Fibroblast of the conjunctiva (primary cell): ENCODE measurements around the gene CNGA2.
"Not testable (repeated sequence)": the region's sequence is repeated elsewhere in the genome, so short reads cannot be mapped to it uniquely, and the experiment has no call there.

Experiments used
- DNase-seq: peaks from one replicate; pipeline ENCODE4 v3.0.0-alpha.2; 2010; ENCODE audit warnings: low read depth

Gene CNGA2

GRCh38 chrX:151734446-151734845, at the start of gene CNGA2:
CNGA2 (plus strand) TSS chrX:151734746; CDS start chrX:151738484, 3,738 bp downstream.
- DNase-seq = no peak

- no peak for DNase-seq
These were observed 46.9 kb upstream of the CNGA2 start for GRCh38 chrX:151687635-151688034.

GRCh38 chrX:151688695-151689094, 45.9 kb upstream of the CNGA2 start:
- DNase-seq = no peak

- DNase-seq = no peak
These were observed 41.7 kb upstream of the CNGA2 start for GRCh38 chrX:151692825-151693224.

GRCh38 chrX:151694121-151694520, 40.4 kb upstream of the CNGA2 start:
- no peak for DNase-seq

- DNase-seq = no peak
These were observed 39.6 kb upstream of the CNGA2 start, which contains the start of gene PRRG3 for GRCh38 chrX:151694661-151695582. PRRG3 (plus strand) TSS chrX:151695458; CDS start chrX:151698815, 3,357 bp downstream.

GRCh38 chrX:151695583-151696340, 38.8 kb upstream of the CNGA2 start:
- no peak for DNase-seq

- not testable (repeated sequence) for DNase-seq
These were observed 37.5 kb upstream of the CNGA2 start for GRCh38 chrX:151697082-151697481.

GRCh38 chrX:151697522-151697921, 37.0 kb upstream of the CNGA2 start:
- peak; percentile 83 for DNase-seq

GRCh38 chrX:151698485-151698884, 36.1 kb upstream of the CNGA2 start:
- DNase-seq = no peak

GRCh38 chrX:151699746-151700145, 34.8 kb upstream of the CNGA2 start:
- DNase-seq = no peak

- no peak for DNase-seq
These were observed 34.0 kb upstream of the CNGA2 start for GRCh38 chrX:151700581-151700980.

- DNase-seq = no peak
These were observed 33.5 kb upstream of the CNGA2 start for GRCh38 chrX:151701071-151701470.

- DNase-seq = no peak
These were observed 33.0 kb upstream of the CNGA2 start for GRCh38 chrX:151701531-151701930.

GRCh38 chrX:151702026-151702714, 32.4 kb upstream of the CNGA2 start:
- DNase-seq = no peak

- no peak for DNase-seq
These were observed 31.7 kb upstream of the CNGA2 start for GRCh38 chrX:151702741-151703340.

- no peak for DNase-seq
These were observed 31.1 kb upstream of the CNGA2 start for GRCh38 chrX:151703487-151703886.

GRCh38 chrX:151704041-151704663, 30.4 kb upstream of the CNGA2 start:
- DNase-seq = no peak

- DNase-seq = no peak
These were observed 25.7 kb upstream of the CNGA2 start for GRCh38 chrX:151708821-151709220.

- DNase-seq = no peak
These were observed 24.1 kb upstream of the CNGA2 start for GRCh38 chrX:151710457-151710856.

- no peak for DNase-seq
These were observed 23.4 kb upstream of the CNGA2 start for GRCh38 chrX:151711154-151711553.
